NOMO-1 treated with dmso at 0.1 percent for 144 hours (cell line): Measurements from ENCODE around the gene MADD.

Source experiments
- DNase-seq: peaks from one replicate; lab custom pipeline; 2025; ENCODE audit not compliant: unreplicated experiment; lab: John Stamatoyannopoulos, UW

Gene MADD

DNA sequence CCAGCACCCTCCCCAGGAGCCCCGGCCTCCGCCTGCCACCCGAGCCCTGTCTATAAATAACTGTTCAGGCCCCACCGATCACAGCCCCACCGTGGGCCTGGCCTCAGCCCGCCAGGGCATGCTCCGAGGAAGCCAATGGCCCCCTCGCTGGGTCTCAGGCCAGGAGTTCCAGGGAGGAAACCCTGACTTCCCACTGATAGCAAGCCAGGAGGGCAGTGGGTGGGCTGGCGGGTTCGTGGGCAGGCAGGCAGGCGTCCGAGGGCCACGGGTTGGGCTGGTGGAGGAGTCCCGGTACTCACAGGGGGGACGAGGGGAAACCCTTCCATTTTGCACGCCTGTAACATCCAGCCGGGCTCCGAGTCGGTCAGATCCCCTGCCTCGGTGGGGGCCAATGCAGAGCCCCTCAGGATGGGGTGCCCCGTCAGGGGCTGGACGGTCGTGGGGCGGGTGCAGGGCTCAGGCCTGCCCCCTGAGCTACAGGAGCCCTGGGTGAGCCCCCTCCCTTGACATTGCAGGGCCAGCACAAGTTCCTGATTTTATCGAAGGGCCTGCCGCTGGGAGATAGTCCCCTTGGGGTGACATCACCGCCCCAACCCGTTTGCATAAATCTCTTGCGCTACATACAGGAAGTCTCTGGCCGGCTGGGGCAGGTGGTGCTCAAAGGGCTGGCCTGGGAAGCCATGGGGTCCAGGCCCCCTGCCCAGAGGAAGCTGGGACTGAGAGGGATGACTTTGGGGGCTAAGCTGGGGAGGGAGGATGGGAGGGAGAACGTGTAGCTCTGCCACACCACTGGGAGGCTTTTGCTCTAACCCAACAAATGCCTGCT, 108.3 kb downstream of the MADD start, which contains the start of gene SPI1:
Gene SPI1 (minus strand): TSS at position 538 of the 826 bp plus-strand sequence. CDS start 194 bp downstream, at position 344.
- peak; percentile 92 for DNase-seq

DNA sequence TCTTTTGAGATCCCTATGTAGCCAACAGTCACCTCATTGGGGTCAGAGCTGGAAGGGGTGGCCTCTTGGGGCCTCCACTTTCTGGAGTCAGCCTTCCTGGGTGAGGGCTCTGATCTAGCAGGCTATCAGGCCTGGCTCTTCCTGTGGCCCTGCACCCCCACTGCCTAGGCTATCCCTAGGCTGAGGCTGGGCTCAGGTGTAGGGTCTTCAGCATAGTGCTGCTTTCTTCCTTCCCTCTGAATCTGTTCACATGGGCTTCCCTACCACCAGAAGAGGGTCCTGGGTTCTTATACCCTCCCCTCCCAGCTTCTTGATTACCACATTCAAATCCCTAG, 108.9 kb downstream of the MADD start:
- no peak for DNase-seq

DNA sequence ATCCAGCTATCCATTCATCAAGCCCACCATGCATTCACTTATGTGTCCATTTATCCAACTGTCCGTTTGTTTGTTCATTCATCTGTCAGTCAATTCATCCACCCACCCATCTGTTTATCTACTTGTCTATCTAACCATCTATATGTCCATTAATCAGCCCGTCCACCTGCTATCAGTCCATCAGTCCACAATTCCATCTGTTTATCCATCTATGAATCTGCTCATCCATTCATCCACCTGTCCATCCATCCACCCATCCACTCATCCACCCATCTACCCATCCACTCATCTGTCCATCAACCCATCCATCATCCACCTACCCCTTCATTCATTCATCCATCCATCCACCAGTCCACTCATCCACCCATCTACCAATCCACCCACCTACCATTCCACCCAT, 109.4 kb downstream of the MADD start:
- no peak for DNase-seq
